AG10803 (cell line): ENCODE results near the gene CTDSPL.
A peak's percentile ranks its signal among the peaks of the same experiment; 100 is the strongest.
"Not testable (repeated sequence)": the region's sequence is repeated elsewhere in the genome, so short reads cannot be mapped to it uniquely, and the experiment has no call there.

Source experiments
- DNase-seq: peaks from one replicate; pipeline ENCODE4 v3.0.0; 2010; ENCODE audit warnings: low read depth
- H3K4me3 ChIP-seq: 2 replicates; pipeline ENCODE4 v1.5.1; 2011; ENCODE audit warnings: mild to moderate bottlenecking, low read length, control low read depth
- CTCF ChIP-seq: conservative IDR thresholded peaks from 2 replicates; pipeline ENCODE4 v1.5.1; 2011; ENCODE audit warnings: mild to moderate bottlenecking, low read length, control low read depth, inconsistent platforms

The CTDSPL gene, protein sequence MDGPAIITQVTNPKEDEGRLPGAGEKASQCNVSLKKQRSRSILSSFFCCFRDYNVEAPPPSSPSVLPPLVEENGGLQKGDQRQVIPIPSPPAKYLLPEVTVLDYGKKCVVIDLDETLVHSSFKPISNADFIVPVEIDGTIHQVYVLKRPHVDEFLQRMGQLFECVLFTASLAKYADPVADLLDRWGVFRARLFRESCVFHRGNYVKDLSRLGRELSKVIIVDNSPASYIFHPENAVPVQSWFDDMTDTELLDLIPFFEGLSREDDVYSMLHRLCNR

GRCh38 chr3:37861620-37862041 lies at the start of gene CTDSPL:
CTDSPL (plus strand) TSS chr3:37861880; CDS start chr3:37862200, 320 bp downstream.
- peak within 1 kb of the TSS; percentile 85 for H3K4me3 ChIP-seq
- peak; percentile 53 for DNase-seq
- no peak for TF ChIP-seq CTCF

DNA sequence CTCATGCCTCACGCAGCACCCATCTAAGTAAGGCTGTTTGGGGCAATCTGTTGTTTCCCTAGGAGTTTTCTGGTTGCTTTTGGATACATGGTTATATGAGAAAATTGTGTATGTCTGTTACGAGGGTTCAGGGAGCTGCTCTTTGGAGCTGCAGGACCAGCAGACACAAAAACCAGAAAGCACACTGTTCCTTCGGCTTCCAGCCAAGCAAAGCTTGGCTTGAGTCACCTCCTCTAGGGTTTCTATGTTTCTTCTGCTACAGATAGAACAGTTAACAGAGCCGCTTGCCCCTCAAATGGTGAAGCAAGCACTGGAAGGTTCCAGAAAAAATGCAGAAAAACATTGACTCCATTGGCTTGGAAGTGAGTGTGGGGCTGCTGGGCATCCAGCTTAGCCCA lies 49.2 kb upstream of the CTDSPL start:
- DNase-seq = no peak
- H3K4me3 ChIP-seq = no peak overlapping the region
- no peak for TF ChIP-seq CTCF

GRCh38 chr3:37813403-37813802 lies 48.3 kb upstream of the CTDSPL start:
- DNase-seq = no peak
- H3K4me3 ChIP-seq = no peak overlapping the region
- no peak for TF ChIP-seq CTCF

DNA sequence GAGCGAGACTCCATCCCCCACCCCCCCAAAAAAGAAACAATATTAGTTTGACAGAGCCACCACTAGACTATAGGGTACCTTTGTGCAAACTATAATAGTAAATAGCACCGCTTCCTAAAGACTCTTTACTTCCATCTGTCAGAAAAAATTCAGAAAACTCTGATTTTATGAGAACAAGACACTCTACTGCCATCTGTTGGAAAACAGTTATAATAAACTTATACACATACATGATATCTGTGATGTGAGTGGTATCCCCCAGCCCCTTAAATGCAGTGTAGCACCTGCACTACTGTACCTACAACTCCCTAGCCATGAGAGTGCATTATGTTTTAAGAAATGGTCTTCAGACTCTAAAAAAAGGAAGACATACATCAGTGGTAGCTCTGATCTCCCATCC lies 47.1 kb upstream of the CTDSPL start:
- peak; percentile 43 for TF ChIP-seq CTCF
- peak; percentile 15 for DNase-seq
- no peak overlapping the region for H3K4me3 ChIP-seq

- not testable (repeated sequence) for DNase-seq, H3K4me3 ChIP-seq
These were observed 46.5 kb upstream of the CTDSPL start for GRCh38 chr3:37815156-37815555.

DNA sequence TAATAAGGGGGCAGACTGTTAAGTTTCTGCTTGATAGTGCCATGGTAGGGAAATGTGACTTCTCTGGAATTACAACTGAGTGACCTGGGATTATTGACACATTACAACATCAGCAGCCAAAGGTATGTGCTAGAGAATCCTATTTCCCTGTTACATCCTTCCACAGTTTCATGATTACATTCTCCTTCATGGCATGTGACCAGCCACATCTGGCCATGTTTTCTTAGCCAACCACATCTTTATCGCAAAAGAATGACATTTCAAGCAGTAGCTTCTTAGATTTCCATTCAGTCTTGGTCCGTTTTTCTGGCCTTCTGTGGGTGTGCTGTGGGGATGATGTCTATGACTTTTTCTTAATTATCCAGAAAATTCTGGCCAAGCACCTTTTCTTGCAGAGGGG lies 45.4 kb upstream of the CTDSPL start:
- DNase-seq = peak; percentile 65
- no peak overlapping the region for H3K4me3 ChIP-seq
- TF ChIP-seq CTCF = no peak

DNA sequence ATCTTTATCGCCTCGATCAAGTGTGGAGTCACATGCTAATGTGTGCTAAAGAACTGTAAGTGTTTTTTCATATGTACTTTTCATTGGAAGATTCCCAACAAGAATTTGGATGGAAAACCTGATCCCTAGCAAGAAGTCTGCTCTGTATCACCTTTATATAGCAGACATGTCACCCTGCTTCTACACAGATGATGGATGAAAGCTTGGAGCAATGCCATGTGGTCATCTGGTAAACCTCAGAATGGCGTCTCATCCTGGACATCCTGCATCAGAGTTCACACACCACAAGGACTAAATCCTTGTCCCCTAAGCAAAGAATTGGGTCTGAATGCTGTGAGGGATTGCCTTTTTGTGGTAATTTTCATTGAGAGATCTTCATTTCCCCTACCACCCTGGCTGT lies 42.1 kb upstream of the CTDSPL start:
- no peak for DNase-seq
- H3K4me3 ChIP-seq = no peak overlapping the region
- TF ChIP-seq CTCF = no peak

GRCh38 chr3:37820286-37820685 lies 41.4 kb upstream of the CTDSPL start:
- DNase-seq = no peak
- no peak for TF ChIP-seq CTCF
- no peak overlapping the region for H3K4me3 ChIP-seq
